Activated effector memory CD4-positive, alpha-beta T cell treated with Interleukin-2 at 50 U/mL for 16 hours (primary cell): ENCODE results near the gene TET1.
"Not testable (repeated sequence)": the region's sequence is repeated elsewhere in the genome, so short reads cannot be mapped to it uniquely, and the experiment has no call there.

Experiments used
- DNase-seq: peaks from one replicate; pipeline ENCODE4 v3.0.0-alpha.2; 2020

Gene TET1

GRCh38 chr10:68720793-68721672 lies 160.9 kb downstream of the TET1 start, which contains the start of gene CCAR1:
Gene CCAR1, plus strand, starts transcription at chr10:68721239. Its CDS starts 1,266 bp downstream, at chr10:68722505.
- DNase-seq, result peak; percentile 95

GRCh38 chr10:68721673-68722335 lies 161.7 kb downstream of the TET1 start:
- no peak for DNase-seq

GRCh38 chr10:68725016-68725415 lies 164.9 kb downstream of the TET1 start:
- DNase-seq, result no peak

GRCh38 chr10:68727146-68727545 lies 167.0 kb downstream of the TET1 start:
- DNase-seq, result no peak

- no peak for DNase-seq
Observed at GRCh38 chr10:68732651-68733050, 172.5 kb downstream of the TET1 start.

- DNase-seq, result no peak
Observed at GRCh38 chr10:68734349-68734748, 174.2 kb downstream of the TET1 start.

GRCh38 chr10:68735119-68735518 lies 175.0 kb downstream of the TET1 start:
- DNase-seq, result no peak

GRCh38 chr10:68735739-68736138 lies 175.6 kb downstream of the TET1 start:
- not testable (repeated sequence) for DNase-seq

GRCh38 chr10:68740676-68741075 lies 180.5 kb downstream of the TET1 start:
- DNase-seq, result not testable (repeated sequence)

- DNase-seq, result no peak
Observed at GRCh38 chr10:68742397-68742796, 182.3 kb downstream of the TET1 start.
